BE2C (cell line): Measurements from ENCODE around the gene PARP11.

Experiments used
- DNase-seq: peaks from one replicate; pipeline ENCODE4 v3.0.0-alpha.2; 2020
- H3K27me3 ChIP-seq: fragments of 250-450 bp; sonication (Bioruptor Pico); 2 replicates; pipeline ENCODE4 v1.5.1; 2020; ENCODE audit warnings: mild to moderate bottlenecking
- H3K36me3 ChIP-seq: fragments of 250-450 bp; sonication (Bioruptor Pico); 2 replicates; pipeline ENCODE4 v1.5.1; 2020; ENCODE audit warnings: mild to moderate bottlenecking
- H3K4me1 ChIP-seq: fragments of 250-450 bp; sonication (Bioruptor Pico); 2 replicates; pipeline ENCODE4 v1.5.1; 2020
- H3K4me3 ChIP-seq: 2 replicates; pipeline ENCODE4 v1.5.1; 2011; ENCODE audit warnings: low read depth, low read length
- H3K9me3 ChIP-seq: fragments of 250-450 bp; sonication (Bioruptor Pico); 2 replicates; pipeline ENCODE4 v1.5.1; 2020
- CTCF ChIP-seq: IDR thresholded peaks from 2 replicates; pipeline ENCODE4 v1.5.1; 2012; ENCODE audit warnings: mild to moderate bottlenecking, low read depth, low read length

PARP11 gene

DNA sequence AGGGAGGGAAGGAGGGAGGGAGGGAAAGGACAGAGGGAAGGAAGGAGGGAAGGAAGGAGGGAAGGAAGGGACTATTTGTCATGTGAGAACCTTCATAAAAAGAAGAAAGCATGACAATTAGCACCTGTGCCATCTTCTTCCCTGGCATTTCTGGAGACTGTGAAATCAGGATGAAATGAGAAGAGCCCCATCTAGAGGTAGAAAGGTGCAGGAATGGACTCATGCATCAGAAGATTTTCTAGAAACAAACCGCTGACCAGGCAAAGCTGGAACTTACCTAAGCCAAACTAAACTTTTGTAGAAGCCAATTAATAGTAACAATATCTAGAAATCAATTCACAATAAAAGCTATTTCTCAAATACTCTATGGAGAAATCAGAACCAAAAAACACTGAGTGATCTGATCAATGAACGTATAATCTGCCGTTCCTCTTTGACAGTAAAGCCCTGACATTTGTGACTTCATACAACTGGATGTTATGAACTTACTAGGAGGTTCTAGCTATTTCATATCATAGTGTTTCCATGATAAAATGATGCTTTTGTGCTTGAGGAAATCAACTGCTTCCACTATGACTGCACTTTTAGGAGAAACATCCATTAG is 95.9 kb downstream of the PARP11 start:
- H3K4me3 ChIP-seq: no peak overlapping the region
- no peaks in the 10 kb centered on the region for H3K4me1 ChIP-seq
- DNase-seq: no peak

DNA sequence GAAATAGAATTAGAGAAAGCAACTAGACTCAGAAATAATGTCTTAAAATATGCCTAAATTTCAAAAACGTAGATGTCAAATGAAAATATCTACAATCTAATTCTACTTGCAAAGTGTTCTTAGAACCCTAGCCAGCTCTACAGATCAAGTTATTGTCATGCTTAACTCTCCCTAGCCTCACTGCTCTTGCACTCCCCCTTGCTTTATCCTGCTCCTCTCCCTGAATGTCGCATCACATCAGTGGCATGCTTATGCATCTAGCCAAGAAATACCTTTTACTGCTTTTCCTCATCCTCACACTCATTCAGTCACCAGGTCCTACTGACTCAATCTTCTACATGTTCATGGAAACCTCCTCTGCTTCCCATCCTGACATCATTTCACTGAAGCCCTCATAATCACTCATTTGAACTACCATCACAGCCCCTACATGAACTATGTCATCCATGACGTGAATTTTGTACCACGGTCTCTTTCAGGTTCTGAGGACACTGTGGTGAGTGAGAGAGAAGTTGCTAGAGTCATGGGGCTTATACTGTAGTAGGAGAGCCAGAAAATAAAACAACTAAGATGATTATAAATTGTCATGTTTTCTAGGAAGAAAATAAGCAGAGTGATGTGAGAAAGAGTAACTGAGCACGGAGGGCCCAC is 97.7 kb downstream of the PARP11 start:
- H3K27me3 ChIP-seq: peaks cover 10% of the 10 kb centered on the region; the same call in 1 of the 2 replicates
- no peaks in the 10 kb centered on the region for H3K9me3 ChIP-seq
- DNase-seq: no peak
- H3K36me3 ChIP-seq: no peaks in the 10 kb centered on the region
- TF ChIP-seq CTCF: no peak
- no peaks in the 10 kb centered on the region for H3K4me1 ChIP-seq
- no peak overlapping the region for H3K4me3 ChIP-seq

More for the DNA sequence above, 95.9 kb downstream of the PARP11 start:
- H3K9me3 ChIP-seq: no peaks in the 10 kb centered on the region
- H3K27me3 ChIP-seq: peaks cover 10% of the 10 kb centered on the region; the same call in 1 of the 2 replicates
- TF ChIP-seq CTCF: peak; percentile 73
- H3K36me3 ChIP-seq: no peaks in the 10 kb centered on the region

DNA sequence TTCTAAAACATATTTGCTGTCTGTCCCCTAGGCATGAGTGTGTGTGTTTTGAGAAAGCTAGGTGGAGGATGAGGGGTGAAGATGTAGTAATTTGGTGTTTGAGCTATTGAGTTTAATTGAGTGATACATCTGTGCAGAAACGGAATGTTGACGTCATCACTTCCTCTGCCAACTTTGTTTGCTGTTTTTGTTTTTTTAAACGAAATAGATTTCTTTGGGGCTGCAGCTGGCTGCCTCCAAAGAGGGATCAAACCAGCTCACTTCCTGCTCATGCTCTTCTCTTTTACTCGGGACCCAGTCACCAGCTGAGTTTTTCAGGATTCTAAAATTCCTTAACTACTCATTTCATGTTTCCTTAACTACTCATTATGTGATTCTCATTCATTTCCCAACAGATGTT is 100.8 kb downstream of the PARP11 start:
- no peak for TF ChIP-seq CTCF
- peaks cover 13% of the 10 kb centered on the region; the same call in 1 of the 2 replicates for H3K27me3 ChIP-seq
- H3K9me3 ChIP-seq: no peaks in the 10 kb centered on the region
- DNase-seq: no peak
- no peaks in the 10 kb centered on the region for H3K36me3 ChIP-seq
- H3K4me1 ChIP-seq: no peaks in the 10 kb centered on the region
- no peak overlapping the region for H3K4me3 ChIP-seq

- DNase-seq: no peak
- no peaks in the 10 kb centered on the region for H3K4me1 ChIP-seq
- H3K36me3 ChIP-seq: no peaks in the 10 kb centered on the region
- no peaks in the 10 kb centered on the region for H3K9me3 ChIP-seq
- H3K27me3 ChIP-seq: peaks cover 13% of the 10 kb centered on the region; the same call in 1 of the 2 replicates
- no peak overlapping the region for H3K4me3 ChIP-seq
- TF ChIP-seq CTCF: no peak
Measured at GRCh38 chr12:3771853-3772252, 101.3 kb downstream of the PARP11 start.

DNA sequence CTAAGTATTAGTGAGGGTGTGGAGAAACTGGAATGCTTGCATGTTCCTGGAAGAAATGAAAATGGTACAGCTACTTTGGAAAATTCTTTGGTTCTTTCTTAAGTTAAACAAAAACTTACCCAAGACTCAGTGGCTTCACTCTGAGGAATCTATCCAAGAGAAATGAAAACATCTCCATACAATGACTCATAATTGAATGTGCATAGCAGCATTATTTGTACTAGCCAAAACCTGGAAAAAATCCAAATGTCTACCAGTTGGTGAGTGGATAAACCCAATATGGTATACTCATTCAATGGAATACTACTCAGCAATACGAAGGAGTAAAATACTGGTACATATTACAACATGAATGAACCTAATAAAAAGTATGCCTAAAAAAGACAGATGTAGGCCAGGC is 102.3 kb downstream of the PARP11 start:
- no peak for TF ChIP-seq CTCF
- H3K4me3 ChIP-seq: no peak overlapping the region
- no peaks in the 10 kb centered on the region for H3K36me3 ChIP-seq
- no peaks in the 10 kb centered on the region for H3K9me3 ChIP-seq
- no peak for DNase-seq
- H3K4me1 ChIP-seq: no peaks in the 10 kb centered on the region
- H3K27me3 ChIP-seq: peaks cover 9% of the 10 kb centered on the region; the same call in 1 of the 2 replicates

GRCh38 chr12:3768911-3769447 is 104.2 kb downstream of the PARP11 start:
- H3K9me3 ChIP-seq: no peaks in the 10 kb centered on the region
- TF ChIP-seq CTCF: no peak
- H3K4me1 ChIP-seq: no peaks in the 10 kb centered on the region
- DNase-seq: no peak
- H3K4me3 ChIP-seq: no peak overlapping the region
- no peaks in the 10 kb centered on the region for H3K36me3 ChIP-seq
- peaks cover 5% of the 10 kb centered on the region; the same call in 1 of the 2 replicates for H3K27me3 ChIP-seq
